ENCODE measurements around the gene SUPT3H. TPM values are rescaled to one million over a fixed set of nuclear protein-coding genes. Genes with fewer than 3 reads are reported as not detected.

SUPT3H gene
- total RNA-seq, 1 experiment from 2014 or later: 7.5 TPM

- DNase-seq (ENCODE audit: low spot score): no peak
Measured at GRCh38 chr6:45003387-45003786, 374.3 kb downstream of the SUPT3H start.

- DNase-seq (ENCODE audit: low spot score): peak; percentile 6
Measured at GRCh38 chr6:45002390-45003105, 375.2 kb downstream of the SUPT3H start.

- no peak for DNase-seq (ENCODE audit: low spot score)
Measured at GRCh38 chr6:45001663-45002062, 376.1 kb downstream of the SUPT3H start.

GRCh38 chr6:45000833-45001232 is 376.9 kb downstream of the SUPT3H start:
- DNase-seq (ENCODE audit: low spot score): no peak

- DNase-seq (ENCODE audit: low spot score): no peak
Measured at GRCh38 chr6:44999066-44999465, 378.7 kb downstream of the SUPT3H start.

- DNase-seq (ENCODE audit: low spot score): no peak
Measured at GRCh38 chr6:44995486-44996132, 382.1 kb downstream of the SUPT3H start.

GRCh38 chr6:44989391-44989790 is 388.3 kb downstream of the SUPT3H start:
- no peak for DNase-seq (ENCODE audit: low spot score)

- no peak for DNase-seq (ENCODE audit: low spot score)
Measured at GRCh38 chr6:44985006-44985405, 392.7 kb downstream of the SUPT3H start.

- no peak for DNase-seq (ENCODE audit: low spot score)
Measured at GRCh38 chr6:44983467-44984365, 394.0 kb downstream of the SUPT3H start.

GRCh38 chr6:44980841-44981240 is 396.9 kb downstream of the SUPT3H start:
- no peak for DNase-seq (ENCODE audit: low spot score)

GRCh38 chr6:44976677-44977641 is 400.8 kb downstream of the SUPT3H start:
- peak; percentile 57 for DNase-seq (ENCODE audit: low spot score)

- no peak for DNase-seq (ENCODE audit: low spot score)
Measured at GRCh38 chr6:44974511-44974910, 403.2 kb downstream of the SUPT3H start.

GRCh38 chr6:44972709-44973108 is 405.0 kb downstream of the SUPT3H start:
- no peak for DNase-seq (ENCODE audit: low spot score)

GRCh38 chr6:44969446-44970185 is 408.1 kb downstream of the SUPT3H start:
- DNase-seq (ENCODE audit: low spot score): no peak

- DNase-seq (ENCODE audit: low spot score): no peak
Measured at GRCh38 chr6:44967481-44967880, 410.3 kb downstream of the SUPT3H start.

GRCh38 chr6:44966449-44967092 is 411.2 kb downstream of the SUPT3H start:
- DNase-seq (ENCODE audit: low spot score): peak; percentile 11

- no peak for DNase-seq (ENCODE audit: low spot score)
Measured at GRCh38 chr6:44965708-44966107, 412.0 kb downstream of the SUPT3H start.

GRCh38 chr6:44960898-44961297 is 416.8 kb downstream of the SUPT3H start:
- DNase-seq (ENCODE audit: low spot score): no peak

GRCh38 chr6:44959651-44960050 is 418.1 kb downstream of the SUPT3H start:
- no peak for DNase-seq (ENCODE audit: low spot score)

GRCh38 chr6:44957156-44957555 is 420.6 kb downstream of the SUPT3H start:
- DNase-seq (ENCODE audit: low spot score): no peak
